Activated CD4-positive, alpha-beta T cell treated with anti-CD3 and anti-CD28 coated beads, Interleukin-2, Interleukin-4, amounts not matched to agents 100 ng/mL and 50 ng/mL, durations not matched to agents 16 hours and 8 hours (primary cell): ENCODE measurements around the gene WFS1.

Experiments used
- DNase-seq: peaks from one replicate; pipeline ENCODE4 v3.0.0-alpha.2; 2020; ENCODE audit warnings: low spot score

Gene WFS1

DNA sequence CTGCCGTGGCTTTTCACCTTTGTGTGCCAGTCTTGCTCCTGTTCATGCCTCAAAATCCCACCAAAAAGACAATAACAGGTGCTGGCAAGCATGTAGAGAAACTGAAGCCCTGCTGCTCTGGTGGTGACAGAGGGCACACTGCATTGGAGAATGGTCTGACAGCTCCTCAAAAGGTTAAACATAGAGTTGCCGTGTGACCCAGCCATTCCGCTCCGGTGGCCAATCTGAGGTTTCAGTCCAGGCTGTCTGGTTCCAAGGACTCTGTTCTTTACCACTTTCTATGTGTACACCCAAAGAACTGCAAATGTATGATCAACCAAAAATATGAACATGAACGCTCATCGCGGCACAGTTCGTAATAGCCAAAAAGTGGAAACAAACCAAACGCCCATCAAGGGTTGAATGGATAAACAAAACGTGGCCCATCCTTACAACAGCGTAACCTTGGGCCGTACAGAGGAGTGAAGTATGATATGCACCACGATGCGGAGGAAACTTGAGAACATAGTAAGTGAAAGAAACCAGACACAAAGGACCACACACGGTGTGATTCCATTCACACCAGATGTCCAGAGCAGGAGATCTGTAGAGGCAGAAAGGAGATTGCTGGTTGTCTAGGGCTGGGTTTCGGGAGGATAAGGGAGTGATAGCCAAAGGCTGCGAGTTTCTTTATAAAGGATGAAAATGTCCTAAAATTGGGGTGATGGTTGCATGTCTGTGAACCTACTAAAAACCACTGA is 33.6 kb upstream of the WFS1 start:
- DNase-seq: no peak

DNA sequence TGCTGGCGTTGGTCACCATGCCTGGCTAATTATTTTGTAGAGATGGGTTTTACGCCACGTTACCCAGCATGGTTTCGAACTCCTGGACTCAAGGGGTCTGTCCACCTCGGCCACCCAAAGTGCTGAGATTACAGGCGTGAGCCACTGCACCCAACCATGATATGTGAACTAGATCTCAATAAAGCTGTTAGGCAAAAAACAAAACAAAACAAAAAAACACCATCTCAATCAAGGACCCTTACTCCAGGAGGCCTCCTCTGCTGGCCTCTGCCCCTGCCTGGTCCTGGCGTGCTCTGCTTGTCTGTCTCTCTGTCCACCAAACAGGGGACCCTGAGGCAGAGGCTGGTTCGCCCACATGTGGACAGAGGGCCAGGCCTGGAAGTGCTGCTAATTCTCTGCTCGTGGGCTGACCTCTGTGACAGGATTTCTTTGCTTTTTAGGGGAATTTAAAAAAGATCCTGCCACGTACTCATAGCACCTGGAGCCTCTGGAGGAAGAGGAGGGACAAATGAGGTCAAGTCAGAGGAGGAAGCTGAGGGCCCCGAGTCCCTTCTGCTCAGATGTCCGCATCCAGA is 32.7 kb upstream of the WFS1 start:
- no peak for DNase-seq

DNA sequence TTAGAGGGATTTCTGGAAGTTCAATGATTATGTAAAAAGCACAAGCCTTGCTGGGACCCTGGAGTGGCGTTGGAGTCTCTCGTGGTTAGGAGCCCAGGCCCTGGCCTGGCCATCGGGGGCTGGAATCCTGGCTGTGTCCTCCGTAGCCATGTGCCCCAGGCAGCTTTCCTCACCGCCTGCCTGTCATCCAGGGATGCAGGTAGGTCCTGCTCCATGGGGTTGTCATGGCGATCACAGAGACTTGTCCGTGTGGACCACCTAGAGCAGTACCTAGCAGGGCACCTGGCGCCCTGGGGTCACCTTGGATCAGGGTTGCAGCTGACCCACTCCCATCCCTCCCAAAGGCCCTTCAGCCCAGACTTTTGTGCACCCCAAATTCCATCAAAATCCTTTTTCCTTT is 30.2 kb upstream of the WFS1 start:
- no peak for DNase-seq

GRCh38 chr4:6239968-6240367 is 29.7 kb upstream of the WFS1 start:
- no peak for DNase-seq

- DNase-seq: no peak
These were observed 28.4 kb upstream of the WFS1 start for GRCh38 chr4:6241062-6241845.

- no peak for DNase-seq
These were observed 27.2 kb upstream of the WFS1 start for GRCh38 chr4:6242271-6243029.

DNA sequence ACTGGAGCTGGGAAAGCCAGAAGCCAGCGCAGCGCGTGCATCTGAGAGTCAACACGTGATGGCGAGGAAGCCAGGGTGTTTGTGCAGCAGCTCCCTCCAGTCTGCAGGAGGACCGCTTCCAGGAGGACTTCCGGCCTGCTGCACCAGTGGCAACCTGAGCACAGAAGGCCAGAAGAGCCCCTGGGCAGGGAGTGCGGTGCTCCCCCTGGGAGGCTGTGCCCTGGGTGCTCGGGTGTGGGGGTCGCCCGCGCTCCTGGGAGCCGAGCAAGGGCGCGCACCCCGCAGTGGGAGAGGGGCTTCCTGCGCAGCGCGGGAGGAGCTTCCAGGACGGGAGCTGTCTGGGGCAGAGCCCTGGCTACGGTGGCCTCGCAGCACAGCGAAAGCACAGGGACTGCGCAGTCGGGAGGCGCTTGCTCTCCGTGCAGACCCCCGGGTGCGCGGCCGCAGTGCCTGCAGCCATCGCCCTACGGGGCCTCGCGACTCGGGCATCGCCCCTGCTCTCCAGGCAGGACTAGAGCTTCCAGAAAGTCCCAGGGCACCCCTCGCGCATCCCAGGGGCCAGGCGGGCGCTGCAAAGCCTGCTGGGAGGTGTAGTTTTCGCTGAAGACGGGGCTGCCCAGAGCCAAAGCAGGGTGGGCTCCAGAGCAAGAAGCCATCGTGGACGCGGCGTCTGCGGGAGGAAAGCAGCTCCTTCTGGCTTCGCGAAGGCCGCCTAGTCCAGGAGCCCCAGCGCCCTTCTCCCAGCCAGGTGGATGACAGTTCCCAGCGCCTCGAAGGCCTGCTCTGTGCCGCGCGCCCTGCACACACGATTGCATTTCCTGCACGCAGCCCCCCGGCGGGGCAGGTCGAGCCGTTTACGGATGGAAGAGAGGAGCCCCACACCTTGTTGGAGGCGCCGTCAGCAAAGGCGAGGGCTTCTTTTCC is 24.1 kb upstream of the WFS1 start:
- no peak for DNase-seq

GRCh38 chr4:6246170-6246634 is 23.4 kb upstream of the WFS1 start:
- no peak for DNase-seq

GRCh38 chr4:6248394-6248793 is 21.3 kb upstream of the WFS1 start:
- DNase-seq: no peak

DNA sequence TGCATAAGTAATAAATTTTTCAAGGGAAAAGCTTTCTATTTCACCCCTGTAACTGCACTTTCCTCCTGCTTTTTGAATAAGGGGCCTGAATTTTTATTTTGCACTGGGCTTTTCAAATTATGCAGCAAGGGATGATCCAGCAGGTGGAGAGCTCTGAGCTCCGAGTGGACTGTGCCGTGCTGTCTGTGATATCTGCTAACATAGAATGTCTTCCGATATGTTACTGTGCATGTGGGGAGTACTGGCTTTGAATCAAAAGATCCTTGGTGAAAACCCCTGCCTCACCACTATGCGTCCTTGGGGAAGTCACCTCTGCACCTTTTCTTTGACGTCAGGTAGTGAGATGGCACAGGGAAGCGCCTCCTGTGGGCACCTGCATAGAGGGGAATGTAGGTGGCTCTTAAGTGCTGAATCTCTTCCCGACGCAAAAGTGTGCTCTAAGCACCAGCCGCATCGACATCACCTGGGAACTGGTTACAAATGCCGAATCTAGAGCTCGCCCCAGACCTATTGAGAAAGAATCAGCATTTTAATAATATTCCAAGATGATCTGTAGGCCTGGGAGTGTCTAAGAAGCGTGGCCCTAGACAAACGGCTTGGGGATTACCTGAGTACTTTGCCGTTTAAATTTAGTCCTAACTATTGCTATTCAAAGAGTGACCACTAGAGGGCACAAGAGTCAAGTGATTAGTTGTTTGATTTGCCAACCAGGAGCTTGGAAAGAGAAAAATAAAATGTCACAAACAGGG is 19.2 kb upstream of the WFS1 start:
- DNase-seq: peak; percentile 76

GRCh38 chr4:6250984-6251295 is 18.7 kb upstream of the WFS1 start:
- DNase-seq: no peak

DNA sequence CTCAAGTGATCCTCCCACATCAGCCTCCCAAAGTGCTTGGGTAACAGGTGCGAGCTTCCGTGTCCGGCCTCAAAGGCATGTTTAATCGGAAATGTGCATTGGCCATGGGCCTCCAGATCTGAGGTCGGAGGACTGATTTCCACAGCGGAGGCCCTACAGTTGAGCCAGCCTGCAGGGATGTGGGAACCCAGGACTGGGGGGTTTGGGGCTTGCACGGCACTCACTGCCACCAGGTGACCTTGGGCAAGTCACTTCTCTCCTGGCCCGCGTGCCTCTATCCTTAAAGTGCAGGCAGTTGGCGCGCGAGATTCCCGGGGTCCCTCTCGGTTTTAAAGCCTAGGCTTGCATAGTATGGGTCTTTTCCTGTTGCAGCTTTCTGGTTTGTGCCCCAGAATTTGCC is 18.3 kb upstream of the WFS1 start:
- no peak for DNase-seq

DNA sequence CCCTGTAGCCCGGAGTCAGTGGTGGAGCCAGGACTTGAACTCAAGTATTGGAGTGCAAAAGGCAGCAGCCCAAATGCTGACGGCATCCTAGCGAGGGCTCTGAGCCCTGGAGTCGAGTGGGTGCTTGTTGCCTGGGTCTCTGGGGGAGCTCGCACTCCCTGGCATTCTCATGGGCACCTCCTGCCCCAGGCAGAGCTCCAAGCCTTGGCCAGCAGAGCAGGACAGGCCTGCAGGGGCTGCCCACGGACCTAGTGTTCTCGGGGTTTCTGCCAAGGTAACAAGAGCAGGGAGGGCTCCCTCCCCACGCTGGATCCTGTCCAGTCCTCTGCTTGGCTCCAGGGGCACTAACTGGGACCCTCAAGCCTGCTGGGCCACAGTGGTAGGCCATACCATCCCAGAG is 17.6 kb upstream of the WFS1 start:
- DNase-seq: no peak

- no peak for DNase-seq
These were observed 16.5 kb upstream of the WFS1 start for GRCh38 chr4:6253111-6253510.

DNA sequence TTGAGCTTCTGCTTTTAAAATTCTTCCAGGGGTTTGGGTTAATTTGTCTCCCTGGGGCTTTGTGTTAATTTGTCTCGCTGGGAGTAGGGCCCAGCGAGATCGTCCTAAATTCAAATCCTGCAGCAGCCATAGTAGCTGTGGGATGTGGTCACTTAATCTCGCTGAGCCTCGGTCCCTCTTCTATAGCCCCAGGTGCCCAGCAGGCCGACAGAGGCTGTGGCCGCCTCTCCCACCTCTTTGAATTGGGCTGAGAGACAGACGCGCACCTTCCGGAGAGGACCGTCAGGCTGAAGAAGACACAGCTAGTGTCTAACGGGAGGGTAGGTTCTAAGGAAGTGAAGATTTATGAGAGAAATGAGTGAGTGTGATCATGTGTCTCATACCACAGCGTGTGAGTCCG is 15.7 kb upstream of the WFS1 start:
- DNase-seq: no peak

DNA sequence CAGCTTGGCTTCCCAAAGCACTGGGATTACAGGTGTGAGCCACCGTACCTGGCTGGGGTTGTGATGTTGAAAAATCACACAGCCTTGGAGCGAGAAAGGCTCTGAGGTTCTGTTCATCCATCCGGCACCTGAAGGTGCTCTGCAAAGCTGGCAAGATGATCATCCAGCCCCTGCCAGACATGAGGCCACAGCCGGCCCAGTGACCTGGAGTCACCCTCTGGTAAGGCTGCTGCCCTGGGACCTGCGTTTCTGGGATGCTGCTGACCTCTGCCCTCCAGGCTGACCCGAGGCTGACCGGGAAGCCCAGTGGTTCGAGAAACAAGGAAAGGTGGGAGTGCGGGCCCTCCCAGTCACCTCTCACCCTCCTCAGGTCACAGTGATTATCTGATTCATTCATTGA is 13.5 kb upstream of the WFS1 start:
- DNase-seq: no peak

DNA sequence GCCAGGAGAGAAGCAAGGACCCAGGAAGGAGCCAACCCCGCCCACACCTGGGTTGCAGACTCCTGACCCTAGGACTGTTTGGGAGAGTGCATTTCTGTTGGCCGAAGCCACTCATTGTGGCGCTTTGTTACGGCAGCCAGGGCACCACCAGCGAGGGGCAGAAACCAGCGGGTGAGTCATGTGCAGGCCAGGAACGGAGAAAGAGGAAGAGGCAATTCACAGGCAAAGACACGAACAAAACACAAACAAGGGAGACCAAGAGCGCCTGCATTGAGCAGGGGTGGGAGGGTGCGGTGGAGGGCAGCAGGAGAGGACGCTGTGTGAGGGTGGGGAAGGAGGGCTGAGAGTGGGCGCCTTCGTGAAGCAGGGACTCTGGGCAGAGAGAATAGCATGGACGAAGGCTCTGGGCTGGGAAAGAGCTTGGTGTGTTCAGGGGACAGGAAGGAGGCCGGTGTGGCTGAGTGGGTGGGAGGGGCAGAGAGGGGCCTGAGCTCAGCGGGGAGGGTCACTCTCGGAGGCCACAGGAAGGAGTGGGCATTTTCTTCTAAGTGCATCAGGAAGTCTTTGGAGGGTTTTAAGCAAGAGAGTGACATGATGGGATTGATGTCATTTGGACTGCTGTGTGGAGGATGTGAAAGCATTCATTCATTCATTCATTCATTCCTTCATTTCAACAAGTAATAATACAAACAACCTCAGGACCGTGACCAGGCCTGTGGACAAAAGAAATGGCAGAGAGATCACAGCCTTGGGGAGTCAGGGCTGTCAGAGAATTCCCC is 12.2 kb upstream of the WFS1 start:
- DNase-seq: no peak

DNA sequence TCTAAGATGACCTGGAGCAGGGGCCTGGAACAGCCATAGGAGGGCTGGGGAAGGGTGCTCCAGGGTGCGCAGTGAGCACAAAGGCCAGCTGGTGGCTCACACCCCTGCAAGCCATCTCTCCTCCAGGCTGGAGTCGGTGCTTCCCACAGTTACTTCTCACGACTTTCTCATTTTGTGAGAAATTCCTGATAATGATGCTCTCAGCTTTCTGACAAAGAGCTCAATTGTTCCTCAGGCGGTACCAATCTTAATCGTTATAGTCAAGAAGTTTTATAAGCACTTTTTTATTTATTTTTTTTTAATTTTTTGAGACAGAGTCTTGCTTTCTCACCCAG is 11.7 kb upstream of the WFS1 start:
- DNase-seq: no peak

- no peak for DNase-seq
These were observed 10.9 kb upstream of the WFS1 start for GRCh38 chr4:6258741-6259140.

- no peak for DNase-seq
These were observed 9.8 kb upstream of the WFS1 start for GRCh38 chr4:6259886-6260285.
